NCI-H1417 (cell line): ENCODE results near the gene ANXA1.

Experiments
- DNase-seq, 3 experiments: peaks; one replicate each; lab custom pipeline; 2025; lab: John Stamatoyannopoulos, UW

The ANXA1 gene

DNA sequence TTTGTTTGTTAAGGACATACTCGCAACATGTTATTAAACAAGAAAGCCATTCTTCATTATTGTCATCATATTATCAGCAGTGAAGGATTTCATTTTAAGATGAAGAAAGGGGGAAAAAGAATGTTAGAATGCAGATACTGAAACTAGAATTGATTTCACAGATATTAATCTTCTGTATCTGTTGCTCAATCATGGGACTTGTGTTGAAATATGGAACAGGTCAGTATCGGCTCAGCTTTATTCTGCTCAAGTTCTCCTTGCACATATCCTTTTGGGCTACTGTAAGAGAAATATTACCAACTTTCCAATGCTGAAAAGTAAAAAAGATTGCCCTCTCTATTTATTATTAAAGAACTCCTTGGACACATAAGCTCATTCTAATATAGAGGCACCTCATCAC, 13.8 kb upstream of the ANXA1 start:
- no peak for DNase-seq

DNA sequence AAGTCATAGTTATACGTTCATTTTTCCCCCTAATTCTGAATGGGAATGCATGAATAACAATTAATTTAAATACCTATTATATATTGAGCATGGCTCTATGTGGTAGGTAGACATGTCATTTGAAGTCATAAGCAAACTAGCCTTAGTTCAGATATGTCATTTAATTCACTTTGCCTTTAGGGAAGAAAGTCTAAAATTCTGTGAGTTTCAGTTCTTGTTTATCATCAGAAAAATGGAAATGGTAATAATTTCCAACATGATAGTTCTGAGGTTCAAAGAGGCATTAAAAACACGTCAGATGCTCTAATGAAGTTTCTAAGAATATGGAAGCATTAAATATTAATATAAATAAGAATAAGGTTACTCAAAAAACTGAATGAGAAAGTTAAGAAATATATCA, 13.1 kb upstream of the ANXA1 start:
- DNase-seq, result no peak

DNA sequence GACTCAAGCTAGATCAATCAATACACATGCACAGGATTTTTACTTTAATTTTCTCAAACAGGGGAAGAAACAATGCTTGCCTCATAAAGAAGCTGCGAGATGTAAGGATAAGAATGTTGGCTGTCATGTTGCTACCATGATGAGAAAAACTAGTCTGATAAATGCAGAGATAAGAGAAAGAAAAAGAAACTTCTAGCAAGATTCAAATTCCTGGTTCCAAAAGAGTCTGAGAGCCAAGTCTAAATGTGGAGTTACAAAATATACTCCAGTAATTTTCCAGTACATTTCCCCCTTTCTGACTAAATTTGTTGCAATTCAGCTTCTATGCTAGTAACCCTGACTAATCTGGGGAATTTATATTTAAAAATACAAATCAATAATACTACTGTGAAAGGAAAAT, 10.4 kb upstream of the ANXA1 start:
- DNase-seq, result no peak

DNA sequence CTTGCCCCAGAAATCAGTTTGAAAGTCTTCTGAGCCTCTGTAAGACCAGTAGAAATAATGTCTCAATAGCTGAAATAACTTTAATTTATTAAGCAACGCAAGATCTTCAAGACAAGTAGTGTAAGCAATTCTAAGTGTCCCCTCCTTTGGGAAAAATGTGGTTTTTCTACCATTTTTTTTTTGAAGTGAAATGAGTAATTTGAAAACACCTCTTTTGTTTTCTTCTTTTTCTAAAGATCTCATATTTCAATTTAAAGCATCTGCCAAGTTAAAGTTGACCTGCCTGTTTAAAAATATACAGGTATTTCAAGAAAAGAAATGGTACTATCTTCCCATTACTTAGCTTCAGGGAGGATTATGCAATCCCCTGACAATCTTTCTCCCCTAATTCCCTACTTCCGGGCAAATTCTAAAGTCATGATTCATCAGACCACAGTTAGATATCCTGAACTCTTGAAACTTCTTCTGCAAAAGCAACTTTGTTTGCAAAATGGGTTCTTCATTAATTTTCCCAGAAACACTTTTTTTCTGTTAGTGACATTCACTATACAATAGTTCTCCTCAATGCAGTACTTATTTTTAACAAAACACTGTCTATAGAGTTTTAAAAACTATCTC, 7.8 kb upstream of the ANXA1 start:
- DNase-seq, result no peak

DNA sequence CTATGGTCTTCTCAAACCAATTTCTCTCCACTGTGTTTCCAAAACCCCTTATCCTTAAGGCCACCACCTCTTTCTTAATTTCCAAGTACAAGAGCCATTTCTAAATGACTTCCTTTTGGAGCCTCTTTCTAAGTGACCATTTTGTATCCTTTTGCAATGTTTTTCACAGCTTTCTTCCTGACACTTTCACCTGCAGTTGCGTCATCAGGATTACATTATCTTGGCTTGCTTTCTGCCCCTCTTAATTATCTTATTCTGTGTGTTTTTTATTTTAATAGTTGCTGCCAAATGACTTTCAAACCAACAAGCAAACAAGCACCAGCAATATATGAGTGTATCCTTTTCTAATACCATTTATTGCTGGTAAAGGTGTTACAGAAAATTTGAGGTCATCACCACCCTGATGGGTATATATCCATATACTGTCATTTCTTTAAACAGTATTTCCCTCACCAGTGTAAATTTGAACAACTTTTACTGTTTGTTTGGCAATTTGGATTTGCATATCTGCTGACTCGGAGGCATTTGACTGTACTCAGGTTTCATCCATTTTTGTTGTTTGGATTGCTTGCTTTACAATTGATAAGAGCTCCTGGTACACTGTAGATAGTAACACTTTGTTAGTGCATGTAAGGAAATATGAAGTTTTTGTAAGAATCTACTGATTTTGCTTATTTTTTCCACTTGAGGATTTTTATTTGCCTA, 5.4 kb upstream of the ANXA1 start:
- DNase-seq, result no peak

DNA sequence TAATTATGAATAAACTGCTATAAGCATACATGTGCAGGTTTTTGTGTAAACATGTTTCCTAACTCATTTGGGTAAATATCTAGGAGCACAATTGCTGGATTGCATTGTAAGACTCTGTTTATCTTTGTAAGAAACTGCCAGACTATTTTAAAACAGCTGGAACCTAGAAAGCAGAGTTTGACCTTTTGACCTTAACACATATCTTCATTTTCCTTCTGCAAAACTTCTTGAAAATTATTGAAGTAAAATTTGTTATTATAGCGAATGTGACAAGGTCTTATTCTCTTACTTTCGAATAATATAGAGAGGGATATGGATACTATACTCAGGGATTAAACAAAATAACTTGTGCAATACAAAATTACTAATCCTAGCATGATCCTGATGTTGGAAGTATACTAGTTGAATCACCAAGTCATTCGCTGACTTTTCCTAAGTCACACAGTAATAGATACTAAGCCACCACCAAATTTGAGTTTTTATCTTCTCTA, 3.2 kb upstream of the ANXA1 start:
- DNase-seq, result no peak

DNA sequence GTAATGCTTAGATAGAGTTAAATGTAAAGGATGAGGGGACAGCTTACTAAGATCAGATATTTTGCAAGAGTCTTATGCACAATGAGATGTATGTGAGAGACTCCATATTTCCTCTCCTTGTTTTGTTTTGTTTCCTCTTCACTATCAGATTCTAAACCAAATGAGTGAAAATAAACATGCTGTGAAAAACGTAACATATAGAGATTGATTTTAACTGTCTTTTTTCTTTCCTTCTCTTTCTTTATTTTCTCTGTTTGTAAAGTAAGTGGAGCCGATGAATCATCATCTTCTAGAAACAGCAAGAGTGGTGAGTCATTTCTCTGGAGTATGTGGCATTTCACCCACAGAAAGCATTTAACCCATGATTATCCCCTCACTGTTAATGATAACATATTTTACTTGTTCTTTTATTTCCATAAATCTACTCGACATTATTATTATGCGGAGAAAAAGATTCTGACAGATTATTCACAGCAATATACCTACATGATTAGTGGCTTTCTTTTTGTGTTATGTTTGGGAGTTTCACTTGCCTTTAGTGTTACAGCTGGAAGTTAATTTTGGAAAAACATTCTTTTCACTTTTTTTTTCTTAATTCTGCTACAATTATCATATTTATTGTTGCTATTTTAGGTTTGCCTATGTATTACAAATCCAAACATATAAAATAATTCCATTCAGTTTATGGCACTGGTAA, 2.1 kb upstream of the ANXA1 start:
- peak in 1 of 3 experiments; percentile 51 for DNase-seq

DNA sequence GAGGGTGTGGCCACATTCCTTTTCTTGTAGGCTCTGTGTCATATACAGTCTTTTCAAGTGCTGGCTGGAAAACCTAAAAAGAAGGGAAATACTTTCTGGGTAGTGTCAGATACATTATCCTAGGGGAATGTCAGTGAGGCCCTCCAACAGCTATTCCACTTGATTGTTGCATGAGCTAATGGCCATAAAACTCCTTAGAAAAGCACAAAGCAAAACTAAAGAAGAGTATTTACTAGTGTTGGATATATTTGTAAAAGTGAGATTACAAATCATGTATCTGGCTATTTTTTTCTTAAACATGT, 829 bp downstream of the ANXA1 start:
- DNase-seq, result no peak

DNA sequence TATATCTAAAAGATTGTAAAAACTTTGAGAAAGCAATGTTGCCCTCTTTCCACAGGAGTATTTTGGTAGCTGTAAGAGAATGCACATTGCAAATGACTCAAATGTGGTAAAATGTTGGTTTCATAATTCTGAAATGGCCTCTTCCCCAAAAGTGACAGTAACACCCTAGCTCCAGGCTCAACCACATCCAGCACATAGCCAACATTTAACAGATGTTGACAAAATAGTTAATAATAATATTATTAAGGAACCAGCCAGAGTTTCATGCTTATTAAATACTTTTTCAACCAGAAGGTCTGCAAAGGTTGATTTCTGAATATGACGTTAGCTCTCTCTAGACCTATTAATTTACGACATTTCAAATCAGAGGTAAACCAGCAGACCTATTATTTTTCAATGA, 1.3 kb downstream of the ANXA1 start:
- no peak for DNase-seq

DNA sequence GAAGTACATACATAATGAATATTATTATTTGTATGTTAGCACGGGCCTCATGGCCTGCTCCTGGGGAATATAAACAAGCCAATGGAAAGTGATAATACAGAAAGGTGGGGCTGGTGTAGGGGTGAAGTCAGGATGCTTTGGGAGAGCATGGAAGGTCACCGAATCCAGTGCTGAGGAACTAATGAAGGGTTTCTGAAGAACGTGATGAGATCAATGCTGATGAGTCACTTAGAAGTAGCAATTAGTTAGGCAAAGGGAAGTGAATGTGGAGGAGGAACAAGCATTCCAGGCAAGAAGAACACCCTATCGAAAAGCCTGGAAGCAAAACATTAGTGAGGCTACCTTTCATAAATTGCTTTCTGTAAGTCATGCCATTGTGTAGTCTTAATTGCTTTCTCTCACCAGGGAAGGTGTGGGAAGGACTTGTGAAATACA, 2.1 kb downstream of the ANXA1 start:
- no peak for DNase-seq

DNA sequence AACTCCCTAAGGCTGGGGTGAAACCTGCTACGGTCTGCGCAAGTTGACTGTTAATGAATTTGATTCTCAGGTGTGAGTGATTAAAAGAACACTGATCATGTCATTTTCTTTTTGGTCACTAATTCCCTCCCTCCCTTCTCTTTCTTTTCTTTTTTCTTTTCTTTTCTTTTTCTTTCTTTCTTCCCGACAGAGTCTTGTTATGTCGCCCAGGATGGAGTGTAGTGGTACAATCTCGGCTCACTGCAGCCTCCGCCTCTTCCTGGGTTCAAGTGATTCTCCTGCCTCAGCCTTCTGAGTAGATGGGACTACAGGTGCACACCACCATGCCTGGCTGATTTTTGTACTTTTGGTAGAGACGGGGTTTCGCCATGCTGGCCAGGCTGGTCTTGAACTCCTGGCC, 2.6 kb downstream of the ANXA1 start:
- no peak for DNase-seq

DNA sequence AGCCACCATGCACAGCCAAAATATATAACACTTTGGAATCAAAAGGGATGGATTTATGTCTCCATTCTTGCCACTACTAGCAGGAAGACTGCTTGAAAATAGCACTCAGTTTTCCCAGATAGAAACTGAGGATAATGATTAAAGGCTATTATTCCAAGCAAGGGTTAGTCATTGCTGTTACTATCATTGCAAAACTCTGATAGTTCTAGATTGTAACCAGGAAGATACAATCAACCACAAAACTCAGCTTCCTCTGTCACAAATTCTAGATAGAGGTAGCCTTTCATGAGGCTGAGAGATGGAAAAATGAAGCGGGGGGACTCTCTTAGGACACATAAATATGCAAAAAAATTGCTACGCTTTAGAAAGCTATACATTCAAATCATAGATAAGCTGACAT, 3.1 kb downstream of the ANXA1 start:
- DNase-seq, result no peak

DNA sequence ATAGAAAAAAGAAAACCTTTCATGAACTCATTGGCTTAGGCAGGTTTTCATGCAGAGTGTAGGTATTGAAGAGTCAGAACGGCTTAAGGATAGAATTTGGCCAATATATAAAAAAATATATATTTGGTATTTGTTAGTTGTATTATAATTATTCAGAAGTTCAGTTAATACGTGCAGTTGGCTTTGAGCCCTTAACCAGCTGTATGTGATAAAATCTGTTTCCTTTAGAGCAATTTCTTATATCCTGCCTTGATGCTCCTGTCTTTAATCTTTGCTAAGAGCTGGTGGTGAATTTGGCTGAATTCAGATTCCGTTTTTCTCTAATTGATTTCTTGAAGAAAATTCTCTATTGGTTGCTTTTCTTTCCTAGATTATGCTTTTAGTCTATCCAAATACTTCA, 3.7 kb downstream of the ANXA1 start:
- DNase-seq, result no peak

DNA sequence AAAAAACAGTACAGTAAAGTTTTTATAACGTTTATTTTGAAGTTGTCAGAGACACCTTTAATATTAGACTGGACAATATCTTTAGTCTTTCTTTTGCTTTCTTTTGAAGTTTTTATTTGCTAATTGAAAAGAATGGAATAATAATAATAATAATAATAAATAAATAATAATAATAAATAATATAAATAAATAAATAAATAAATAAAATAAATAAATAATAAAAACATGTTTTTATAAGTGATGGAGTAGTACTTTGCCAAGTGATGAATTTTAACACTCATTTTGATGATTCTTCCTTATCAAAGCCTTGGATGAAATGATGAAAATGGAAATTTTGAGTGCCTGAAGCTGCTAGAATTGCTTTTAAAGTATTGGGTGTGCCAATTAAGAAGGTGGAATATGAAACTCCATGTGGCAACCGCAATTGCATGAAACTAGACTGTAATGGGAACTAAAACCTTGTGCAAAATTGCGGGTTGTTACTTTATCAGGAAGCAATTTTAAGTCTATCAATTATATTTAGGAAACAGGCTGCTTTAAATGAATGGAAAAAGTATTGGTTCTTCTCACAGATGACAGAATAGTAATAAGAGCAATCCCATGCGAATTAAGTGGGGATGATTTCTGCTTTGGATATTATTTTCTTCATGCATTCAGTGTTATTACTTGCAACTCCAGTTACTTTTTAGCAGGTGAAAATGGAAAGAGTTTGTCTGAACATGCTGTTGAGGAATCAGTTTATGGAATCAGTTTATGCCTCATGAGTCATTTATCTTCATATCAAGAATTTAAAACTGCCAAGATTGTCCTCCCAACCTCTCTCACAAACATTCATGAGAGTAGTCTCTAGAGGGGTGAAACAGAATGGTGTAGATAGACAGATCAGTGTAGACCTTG, 4.6 kb downstream of the ANXA1 start:
- DNase-seq, result no peak

DNA sequence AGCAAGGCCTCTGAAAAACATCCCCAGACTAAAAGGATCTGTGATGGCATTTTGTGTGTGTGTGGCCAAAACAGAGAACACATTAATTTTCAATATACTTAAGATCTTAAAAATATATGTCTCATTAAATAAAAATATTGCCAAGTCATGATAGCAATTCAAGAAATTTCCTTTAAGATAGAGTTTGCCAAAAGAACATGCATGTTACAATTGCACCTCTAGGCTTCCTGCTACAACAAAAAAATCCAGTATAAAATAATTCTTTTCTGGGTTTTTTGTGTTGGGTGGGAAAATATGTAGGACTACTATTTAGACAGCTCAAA, 5.2 kb downstream of the ANXA1 start:
- no peak for DNase-seq

DNA sequence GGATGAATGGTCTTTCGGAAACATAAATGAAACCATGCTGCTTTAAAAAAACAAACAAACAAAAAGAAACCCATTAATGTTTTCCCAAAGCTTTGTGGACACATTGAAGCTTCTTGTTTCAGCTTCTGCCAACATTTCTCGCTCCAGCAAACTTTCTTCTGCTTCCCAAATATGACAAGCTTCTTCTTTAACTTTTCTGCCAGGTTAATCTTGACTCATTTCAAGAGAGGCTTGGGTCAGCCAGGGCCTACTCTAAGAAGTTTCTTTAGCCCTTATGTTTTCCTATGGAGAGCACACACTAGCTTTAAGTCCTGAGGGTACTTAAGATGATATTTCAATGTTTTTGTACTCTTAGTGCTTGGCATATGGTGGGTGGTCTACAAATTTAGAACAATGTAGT, 6.1 kb downstream of the ANXA1 start:
- no peak for DNase-seq

DNA sequence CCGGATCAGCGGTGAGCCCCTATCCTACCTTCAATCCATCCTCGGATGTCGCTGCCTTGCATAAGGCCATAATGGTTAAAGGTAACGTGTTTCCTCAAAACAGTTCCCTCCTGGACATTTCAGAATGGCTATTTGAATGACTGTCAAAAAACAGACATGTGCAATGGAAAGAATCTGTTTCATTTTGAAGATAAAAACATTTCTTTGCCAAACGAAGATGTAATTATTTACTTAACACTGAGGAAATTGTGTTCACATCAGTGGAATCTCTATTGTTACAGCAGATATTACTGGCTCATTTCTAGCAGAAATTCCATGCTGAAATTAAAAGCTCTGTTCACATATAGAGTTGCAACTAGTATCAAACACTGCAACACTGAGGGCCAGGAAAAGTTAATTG, 7.1 kb downstream of the ANXA1 start:
- no peak for DNase-seq

DNA sequence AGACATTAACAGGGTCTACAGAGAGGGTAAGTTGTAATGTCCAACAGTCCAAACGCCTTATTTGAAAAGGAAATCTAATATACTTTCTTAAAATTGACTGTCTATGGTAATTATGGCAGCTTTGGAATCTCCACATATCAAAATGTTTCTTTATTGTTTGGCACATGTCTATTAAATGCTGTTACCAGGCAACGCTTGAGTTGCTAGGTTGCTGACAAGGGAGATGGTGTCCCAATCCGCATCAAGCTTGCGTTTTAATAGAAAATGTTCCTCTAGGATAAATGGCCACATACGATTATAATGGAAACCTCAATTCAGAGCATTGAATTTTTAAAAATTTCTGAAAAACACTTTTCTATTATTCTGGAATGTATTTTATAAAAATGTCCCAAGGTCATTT, 9.2 kb downstream of the ANXA1 start:
- DNase-seq, result peak in 1 of 3 experiments; percentile 13

DNA sequence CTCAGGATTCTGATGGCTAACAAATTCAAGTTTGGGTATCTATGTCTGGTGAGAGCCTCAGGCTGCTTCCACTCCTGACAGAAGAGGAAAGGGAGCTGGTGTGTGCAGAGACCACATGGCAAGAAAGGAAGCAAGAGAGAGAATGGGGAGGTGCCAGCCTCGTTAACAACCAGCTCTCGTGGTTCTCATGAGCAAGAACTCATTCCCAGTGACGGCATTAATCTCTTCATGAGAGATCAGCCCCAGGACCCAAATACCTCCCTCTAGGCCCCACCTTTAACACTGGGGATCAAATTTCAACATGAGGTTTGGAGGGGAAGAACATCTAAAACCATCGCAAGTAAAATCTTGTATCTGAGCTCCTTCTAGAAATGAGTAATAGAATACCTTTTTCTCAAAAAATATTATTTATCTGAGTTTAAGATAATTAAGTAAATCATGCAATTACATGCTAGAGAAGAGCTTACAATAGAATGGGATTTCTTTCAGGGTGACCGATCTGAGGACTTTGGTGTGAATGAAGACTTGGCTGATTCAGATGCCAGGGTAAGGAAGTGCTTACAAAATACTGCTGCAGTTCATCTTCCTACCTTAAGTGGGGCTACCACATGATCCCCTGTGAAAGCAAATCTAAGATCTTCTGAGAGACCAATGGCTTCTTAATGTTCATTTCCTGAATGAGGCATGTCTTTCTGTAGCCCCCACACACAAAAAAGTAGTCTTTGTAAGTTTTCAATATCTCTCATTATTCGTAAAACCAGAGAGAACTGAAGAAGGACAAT, 11.5 kb downstream of the ANXA1 start:
- DNase-seq, result no peak

DNA sequence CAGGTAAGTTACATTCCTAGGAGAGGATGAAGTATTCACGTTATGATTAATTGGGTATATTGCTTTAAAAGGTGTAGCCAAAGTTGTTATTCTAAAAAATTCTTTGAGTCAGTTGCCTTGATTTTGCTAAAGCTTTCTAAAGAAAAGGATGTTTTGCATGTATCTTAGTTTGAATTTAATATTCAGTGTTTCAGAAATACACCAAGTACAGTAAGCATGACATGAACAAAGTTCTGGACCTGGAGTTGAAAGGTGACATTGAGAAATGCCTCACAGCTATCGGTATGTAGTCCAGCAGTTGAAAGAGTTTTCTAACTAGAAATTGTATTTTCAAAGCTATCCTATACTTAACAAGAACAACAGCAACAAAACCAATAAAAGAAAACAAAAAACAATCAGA, 14.2 kb downstream of the ANXA1 start:
- DNase-seq, result no peak

DNA sequence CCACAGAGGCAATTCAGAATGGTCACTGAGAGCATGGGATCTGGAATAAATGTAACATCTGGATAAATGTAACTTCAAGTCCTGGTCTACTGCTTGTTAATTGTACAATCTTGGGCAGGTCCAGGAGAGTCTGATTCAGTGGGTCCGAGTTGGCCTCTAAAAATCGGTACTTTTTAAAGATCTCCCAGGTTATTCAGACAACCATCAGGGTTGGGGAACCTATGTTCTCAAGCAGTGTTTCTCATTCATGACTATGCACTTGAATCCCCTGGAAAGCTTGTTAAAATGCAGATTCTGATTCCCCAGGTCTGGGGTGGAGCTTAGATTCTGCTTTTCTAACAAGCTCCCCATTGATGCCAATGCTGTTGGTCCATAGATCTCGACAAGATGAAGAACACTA, 14.8 kb downstream of the ANXA1 start:
- no peak for DNase-seq

DNA sequence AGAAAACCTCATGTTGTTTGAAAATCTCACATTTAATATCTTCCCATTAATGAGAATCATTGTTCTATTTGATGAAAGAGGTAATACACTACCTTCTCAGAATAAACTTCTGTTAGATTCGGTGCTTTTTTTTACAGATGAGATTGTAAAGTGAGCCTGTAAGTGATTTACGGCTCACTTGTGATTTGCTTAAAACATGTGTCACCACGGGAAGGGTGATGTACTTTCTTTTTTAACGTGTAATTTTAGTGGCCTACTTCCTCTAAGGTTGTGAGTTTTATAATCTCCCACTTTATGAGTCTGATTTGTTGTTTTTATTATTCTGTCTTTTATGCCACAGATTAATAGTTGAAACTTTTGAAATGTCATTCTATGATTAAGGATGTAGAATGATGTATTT, 15.9 kb downstream of the ANXA1 start:
- DNase-seq, result peak in 2 of 3 experiments; percentile 3 to 19
